Coronary artery (tissue), 2 donors: ENCODE results near the gene RMC1.

Experiments used
- DNase-seq: peaks from one replicate; pipeline ENCODE4 v3.0.0-alpha.2; 2017; ENCODE audit warnings: low spot score
- H3K27ac ChIP-seq, 2 donors: fragments of 200-600 bp; sonication (generic); one replicate each; pipeline ENCODE4 v1.5.1; 2016 to 2019
- H3K4me3 ChIP-seq: fragments of 200-600 bp; sonication (generic); 2 replicates; pipeline ENCODE4 v1.5.1; 2016; ENCODE audit warnings: mild to moderate bottlenecking, moderate library complexity
- CTCF ChIP-seq: fragments of 200-600 bp; sonication (generic); IDR thresholded peaks from one replicate; pipeline ENCODE4 v1.5.1; 2019; ENCODE audit warnings: antibody characterized with exemption

The RMC1 gene

GRCh38 chr18:23503038-23503962 is at the start of gene RMC1:
Gene RMC1, plus strand, starts transcription at chr18:23503511. Its CDS starts 108 bp downstream, at chr18:23503619.
- H3K4me3 ChIP-seq, result peak within 1 kb of the TSS; percentile 89
- H3K27ac ChIP-seq, result peak within 1 kb of the TSS; percentile 88 to 92
- TF ChIP-seq CTCF, result no peak
- DNase-seq, result peak; percentile 96

GRCh38 chr18:23453680-23454058 is 49.6 kb upstream of the RMC1 start:
- DNase-seq, result no peak
- no peak for TF ChIP-seq CTCF
- H3K27ac ChIP-seq, result peak overlapping the region; percentile 89 to 98
- H3K4me3 ChIP-seq, result peak overlapping the region; percentile 98

- Histone ChIP-seq H3K4me3 (no peak overlapping the region), H3K27ac (no peak overlapping the region)
- no peak for DNase-seq
- no peak for TF ChIP-seq CTCF
Observed at GRCh38 chr18:23456835-23457234, 46.5 kb upstream of the RMC1 start.

- Histone ChIP-seq H3K27ac (no peak overlapping the region), H3K4me3 (peak overlapping the region; percentile 21)
- no peak for TF ChIP-seq CTCF
- DNase-seq, result no peak
Observed at GRCh38 chr18:23458830-23459529, 44.3 kb upstream of the RMC1 start.

- no peak overlapping the region for H3K27ac ChIP-seq
- H3K4me3 ChIP-seq, result peak overlapping the region; percentile 21
- no peak for DNase-seq
Observed at GRCh38 chr18:23459530-23459921, 43.8 kb upstream of the RMC1 start.

More at GRCh38 chr18:23459530-23459921, 43.8 kb upstream of the RMC1 start:
- no peak for TF ChIP-seq CTCF
